Cardiac muscle cell (in vitro differentiated cells and primary cell): ENCODE data around the gene AGRN. TPM values are rescaled to one million over a fixed set of nuclear protein-coding genes. Genes with fewer than 3 reads are reported as not detected.
"Not testable (repeated sequence)": the region's sequence is repeated elsewhere in the genome, so short reads cannot be mapped to it uniquely, and the experiment has no call there.

Source experiments
- DNase-seq, 2 donors: peaks; one replicate each; pipeline versions ENCODE4 v3.0.0 to v3.0.0-alpha.2; 2010 to 2017; ENCODE audit warnings: low read depth in 1 of 2, low spot score in 1 of 2
- H3K27ac ChIP-seq: fragments of 200-600 bp; sonication (generic); 2 replicates; pipeline ENCODE4 v1.5.1; 2016
- H3K27me3 ChIP-seq: fragments of 200-600 bp; sonication (generic); 2 replicates; pipeline ENCODE4 v1.6.0; 2016; ENCODE audit warnings: control low read depth
- H3K36me3 ChIP-seq: fragments of 200-600 bp; sonication (generic); 2 replicates; pipeline ENCODE4 v1.5.1; 2016; ENCODE audit warnings: control low read depth
- H3K4me1 ChIP-seq: fragments of 200-600 bp; sonication (generic); 2 replicates; pipeline ENCODE4 v1.8.1; 2017; ENCODE audit warnings: low read depth, mild to moderate bottlenecking, mixed run types
- H3K4me3 ChIP-seq: fragments of 200-600 bp; sonication (generic); 2 replicates; pipeline ENCODE4 v1.5.1; 2016; ENCODE audit warnings: mild to moderate bottlenecking
- H3K9me3 ChIP-seq: fragments of 200-600 bp; sonication (generic); 2 replicates; pipeline ENCODE4 v1.5.1; 2017; ENCODE audit warnings: low read depth, mild to moderate bottlenecking, control low read depth
- CTCF ChIP-seq: IDR thresholded peaks from 2 replicates; pipeline ENCODE4 v1.5.1; 2012; ENCODE audit warnings: low read depth, mild to moderate bottlenecking, low read length
- polyA plus RNA-seq: library from polyadenylated mRNA; unstranded; fragments of >200 nt; fragmentation: Nextera tagmentation; extraction: Ambion mirVana; gene quantifications from 2 replicates; pipeline ENCODE4 v1.2.1, GENCODE V29; 2016
- total RNA-seq: library from RNA; depleted of rRNA; stranded (reverse); fragments of >200 nt; gene quantifications from 2 replicates; pipeline ENCODE4 v1.2.3, GENCODE V29; 2016

AGRN gene
- total and polyA plus RNA-seq, 2 experiments from 2014 or later = 23.5 to 154 TPM

GRCh38 chr1:1098681-1099421 lies 78.9 kb downstream of the AGRN start:
- Histone ChIP-seq H3K9me3 (no peaks in the 10 kb centered on the region), H3K4me1 (no peaks in the 10 kb centered on the region), H3K27me3 (no peaks in the 10 kb centered on the region), H3K4me3 (no peak overlapping the region), H3K36me3 (no peaks in the 10 kb centered on the region), H3K27ac (no peak overlapping the region)
- TF ChIP-seq CTCF = no peak
- no peak for DNase-seq

GRCh38 chr1:1099506-1100183 lies 79.7 kb downstream of the AGRN start:
- no peak overlapping the region for H3K27ac ChIP-seq
- no peaks in the 10 kb centered on the region for H3K36me3 ChIP-seq
- no peak overlapping the region for H3K4me3 ChIP-seq
- H3K4me1 ChIP-seq = no peaks in the 10 kb centered on the region
- no peak for DNase-seq
- no peak for TF ChIP-seq CTCF
- no peaks in the 10 kb centered on the region for H3K27me3 ChIP-seq
- H3K9me3 ChIP-seq = no peaks in the 10 kb centered on the region

- Histone ChIP-seq H3K4me3 (no peak overlapping the region), H3K9me3 (no peaks in the 10 kb centered on the region), H3K36me3 (no peaks in the 10 kb centered on the region), H3K4me1 (no peaks in the 10 kb centered on the region), H3K27ac (no peak overlapping the region), H3K27me3 (no peaks in the 10 kb centered on the region)
- no peak for DNase-seq
- TF ChIP-seq CTCF = no peak
These were observed 80.4 kb downstream of the AGRN start for GRCh38 chr1:1100296-1100695.

- Histone ChIP-seq H3K4me3 (no peak overlapping the region), H3K4me1 (no peaks in the 10 kb centered on the region), H3K27ac (no peak overlapping the region), H3K27me3 (no peaks in the 10 kb centered on the region), H3K9me3 (no peaks in the 10 kb centered on the region), H3K36me3 (no peaks in the 10 kb centered on the region)
- no peak for DNase-seq
- TF ChIP-seq CTCF = no peak
These were observed 81.6 kb downstream of the AGRN start for GRCh38 chr1:1101503-1101902.

GRCh38 chr1:1104152-1104551 lies 84.2 kb downstream of the AGRN start:
- not testable (repeated sequence) for H3K4me1 ChIP-seq, DNase-seq, H3K36me3 ChIP-seq, H3K9me3 ChIP-seq, H3K27ac ChIP-seq, H3K27me3 ChIP-seq, H3K4me3 ChIP-seq

Other genes starting within 250 kb of the AGRN start
- 90.7 and 146 TPM in 2 replicates for gene SAMD11, start 96.2 kb upstream of the AGRN start, total RNA-seq
- 32.2 and 63.3 TPM in 2 replicates for gene SAMD11, start 96.2 kb upstream of the AGRN start, polyA plus RNA-seq
- 98.2 and 119 TPM in 2 replicates for gene NOC2L, start 60.9 kb upstream of the AGRN start, total RNA-seq
- gene NOC2L, start 60.9 kb upstream of the AGRN start, polyA plus RNA-seq = 95.4 and 122 TPM in 2 replicates
- 16.2 and 42.9 TPM in 2 replicates for gene KLHL17, start 59.5 kb upstream of the AGRN start, total RNA-seq
- gene KLHL17, start 59.5 kb upstream of the AGRN start, polyA plus RNA-seq = 31.5 and 40.6 TPM in 2 replicates
- gene PLEKHN1, start 53.6 kb upstream of the AGRN start, total RNA-seq = 0.36 TPM in 1 of 2 replicates, not detected in the other
- 0.60 TPM in 2 replicates for gene PLEKHN1, start 53.6 kb upstream of the AGRN start, polyA plus RNA-seq
- gene PERM1, start 38.0 kb upstream of the AGRN start, total RNA-seq = 0.49 and 1.0 TPM in 2 replicates
- 0.71 and 0.77 TPM in 2 replicates for gene PERM1, start 38.0 kb upstream of the AGRN start, polyA plus RNA-seq
- gene HES4, start 20.0 kb upstream of the AGRN start, total RNA-seq = 54.4 and 89.4 TPM in 2 replicates
- 45.7 and 83.6 TPM in 2 replicates for gene HES4, start 20.0 kb upstream of the AGRN start, polyA plus RNA-seq
- 73.4 and 111 TPM in 2 replicates for gene ISG15, start 6.6 kb upstream of the AGRN start, total RNA-seq
- gene ISG15, start 6.6 kb upstream of the AGRN start, polyA plus RNA-seq = 68.2 and 110 TPM in 2 replicates
- gene RNF223, start 54.2 kb downstream of the AGRN start, total RNA-seq = 0.33 and 1.7 TPM in 2 replicates
- not detected in 2 replicates for gene RNF223, start 54.2 kb downstream of the AGRN start, polyA plus RNA-seq
- 21.8 and 36.2 TPM in 2 replicates for gene C1orf159, start 96.0 kb downstream of the AGRN start, total RNA-seq
- 17.7 and 21.7 TPM in 2 replicates for gene C1orf159, start 96.0 kb downstream of the AGRN start, polyA plus RNA-seq
- not detected in 2 replicates for gene TTLL10, start 153.8 kb downstream of the AGRN start, total RNA-seq
- 0.31 TPM in 1 of 2 replicates, not detected in the other for gene TTLL10, start 153.8 kb downstream of the AGRN start, polyA plus RNA-seq
- gene TNFRSF18, start 186.5 kb downstream of the AGRN start, total RNA-seq = not detected in 2 replicates
- gene TNFRSF18, start 186.5 kb downstream of the AGRN start, polyA plus RNA-seq = 0.39 and 0.74 TPM in 2 replicates
- 0.11 TPM in 1 of 2 replicates, not detected in the other for gene TNFRSF4, start 194.0 kb downstream of the AGRN start, total RNA-seq
- gene TNFRSF4, start 194.0 kb downstream of the AGRN start, polyA plus RNA-seq = 0.10 TPM in 1 of 2 replicates, not detected in the other
- gene SDF4, start 211.9 kb downstream of the AGRN start, total RNA-seq = 139 and 148 TPM in 2 replicates
- 172 and 180 TPM in 2 replicates for gene SDF4, start 211.9 kb downstream of the AGRN start, polyA plus RNA-seq
- 53.1 and 58.9 TPM in 2 replicates for gene B3GALT6, start 212.1 kb downstream of the AGRN start, total RNA-seq
- gene B3GALT6, start 212.1 kb downstream of the AGRN start, polyA plus RNA-seq = 56.8 and 69.5 TPM in 2 replicates
- gene C1QTNF12, start 226.6 kb downstream of the AGRN start, total RNA-seq = 1.5 TPM in 1 of 2 replicates, not detected in the other
- gene C1QTNF12, start 226.6 kb downstream of the AGRN start, polyA plus RNA-seq = not detected in 2 replicates